PFSK-1 (cell line): Measurements from ENCODE around the gene COX14. TPM values are rescaled to one million over a fixed set of nuclear protein-coding genes. Genes with fewer than 3 reads are reported as not detected.

Experiments used
- FOXP2 ChIP-seq: optimal IDR thresholded peaks from 2 replicates; pipeline ENCODE3; 2011; ENCODE audit warnings: borderline replicate concordance, control low read depth, inconsistent platforms; ENCODE audit not compliant: insufficient read depth; ENCODE audit errors: extremely low read length, extremely low read depth
- POLR2AphosphoS5 ChIP-seq: IDR thresholded peaks from 2 replicates; pipeline ENCODE4 v1.6.1; 2012; ENCODE audit warnings: low read depth, mild to moderate bottlenecking, control low read depth, low read length, moderate library complexity
- SIN3A ChIP-seq: IDR thresholded peaks from 2 replicates; pipeline ENCODE4 v1.6.1; 2012; ENCODE audit warnings: mild to moderate bottlenecking, low read length, moderate library complexity, borderline replicate concordance; ENCODE audit not compliant: insufficient read depth
- TAF1 ChIP-seq: IDR thresholded peaks from 2 replicates; pipeline ENCODE4 v1.6.1; 2012; ENCODE audit warnings: low read length, control low read depth, borderline replicate concordance; ENCODE audit not compliant: insufficient read depth
- polyA plus RNA-seq: library from polyadenylated mRNA; unstranded; fragments of >200 nt; gene quantifications from one replicate; pipeline ENCODE4 v1.2.1, GENCODE V29; 2012; ENCODE audit warnings: low read depth, missing spikeins; ENCODE audit not compliant: insufficient read length
- TF ChIP-seq, protein P1 (sequence below), 2 experiments: IDR thresholded peaks; 2 replicates each; pipeline versions ENCODE4 v1.6.1 to v1.8.0; 2011 to 2012; ENCODE audit warnings: low read depth in 2 of 2, low read length in 2 of 2, control low read depth in 1 of 2, inconsistent platforms in 1 of 2, mild to moderate bottlenecking in 1 of 2, moderate library complexity in 1 of 2; ENCODE audit not compliant: insufficient read depth in 1 of 2

The COX14 gene
- polyA plus RNA-seq: 72.5 TPM

DNA sequence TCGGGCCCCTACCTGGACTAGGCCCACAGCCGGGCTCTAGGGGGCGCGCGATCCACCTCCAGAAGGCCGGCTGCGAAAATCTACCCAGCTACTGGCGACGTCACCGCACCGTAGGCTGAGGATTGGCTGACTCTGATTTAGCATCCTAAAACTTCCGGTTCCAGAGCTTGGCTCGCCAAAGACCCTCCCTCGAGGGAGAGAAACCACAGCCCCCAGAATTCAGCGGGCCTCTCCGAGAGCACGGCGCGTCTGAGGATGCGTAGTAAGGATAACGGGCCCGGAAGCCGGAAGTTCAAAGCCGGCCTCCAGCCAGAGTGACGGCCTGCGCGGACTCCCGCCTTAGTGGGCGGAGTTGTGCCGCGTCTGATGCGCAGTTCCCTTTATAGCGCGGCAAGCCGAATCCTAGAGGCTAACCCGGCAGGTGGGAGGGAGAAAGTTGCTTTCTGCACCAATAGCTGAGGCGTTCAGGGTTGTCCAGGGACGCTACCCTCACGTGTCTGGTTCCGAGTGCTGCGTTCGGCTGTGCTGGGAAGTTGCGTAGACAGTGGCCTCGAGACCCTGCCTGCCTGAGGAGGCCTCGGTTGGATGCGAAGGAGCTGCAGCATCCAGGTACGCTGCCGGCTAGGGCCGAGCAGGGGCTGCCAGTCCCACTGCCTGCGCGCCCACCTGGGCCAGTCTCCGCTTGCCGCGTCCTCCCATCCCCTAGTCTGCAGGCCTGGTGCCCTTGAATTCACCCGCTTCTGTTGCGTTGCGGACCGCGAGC, at the start of gene COX14:
Gene COX14, plus strand, starts transcription at position 544 of the 763 bp plus-strand sequence. CDS start 7,808 bp downstream, outside the sequence.
- TF ChIP-seq TAF1: peak; percentile 87; the same call in 1 of the 2 replicates
- peak; percentile 92 for TF ChIP-seq POLR2AphosphoS5
- TF ChIP-seq, protein P1, sequence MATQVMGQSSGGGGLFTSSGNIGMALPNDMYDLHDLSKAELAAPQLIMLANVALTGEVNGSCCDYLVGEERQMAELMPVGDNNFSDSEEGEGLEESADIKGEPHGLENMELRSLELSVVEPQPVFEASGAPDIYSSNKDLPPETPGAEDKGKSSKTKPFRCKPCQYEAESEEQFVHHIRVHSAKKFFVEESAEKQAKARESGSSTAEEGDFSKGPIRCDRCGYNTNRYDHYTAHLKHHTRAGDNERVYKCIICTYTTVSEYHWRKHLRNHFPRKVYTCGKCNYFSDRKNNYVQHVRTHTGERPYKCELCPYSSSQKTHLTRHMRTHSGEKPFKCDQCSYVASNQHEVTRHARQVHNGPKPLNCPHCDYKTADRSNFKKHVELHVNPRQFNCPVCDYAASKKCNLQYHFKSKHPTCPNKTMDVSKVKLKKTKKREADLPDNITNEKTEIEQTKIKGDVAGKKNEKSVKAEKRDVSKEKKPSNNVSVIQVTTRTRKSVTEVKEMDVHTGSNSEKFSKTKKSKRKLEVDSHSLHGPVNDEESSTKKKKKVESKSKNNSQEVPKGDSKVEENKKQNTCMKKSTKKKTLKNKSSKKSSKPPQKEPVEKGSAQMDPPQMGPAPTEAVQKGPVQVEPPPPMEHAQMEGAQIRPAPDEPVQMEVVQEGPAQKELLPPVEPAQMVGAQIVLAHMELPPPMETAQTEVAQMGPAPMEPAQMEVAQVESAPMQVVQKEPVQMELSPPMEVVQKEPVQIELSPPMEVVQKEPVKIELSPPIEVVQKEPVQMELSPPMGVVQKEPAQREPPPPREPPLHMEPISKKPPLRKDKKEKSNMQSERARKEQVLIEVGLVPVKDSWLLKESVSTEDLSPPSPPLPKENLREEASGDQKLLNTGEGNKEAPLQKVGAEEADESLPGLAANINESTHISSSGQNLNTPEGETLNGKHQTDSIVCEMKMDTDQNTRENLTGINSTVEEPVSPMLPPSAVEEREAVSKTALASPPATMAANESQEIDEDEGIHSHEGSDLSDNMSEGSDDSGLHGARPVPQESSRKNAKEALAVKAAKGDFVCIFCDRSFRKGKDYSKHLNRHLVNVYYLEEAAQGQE (IDR thresholded peaks at IDR 0.05; ENCODE audit: insufficient read depth in 1 of 2, low read depth in 2 of 2, low read length in 2 of 2): no peak
- peak; percentile 56 for TF ChIP-seq FOXP2
- TF ChIP-seq SIN3A: peak; percentile 90; the same call in 1 of the 2 replicates

DNA sequence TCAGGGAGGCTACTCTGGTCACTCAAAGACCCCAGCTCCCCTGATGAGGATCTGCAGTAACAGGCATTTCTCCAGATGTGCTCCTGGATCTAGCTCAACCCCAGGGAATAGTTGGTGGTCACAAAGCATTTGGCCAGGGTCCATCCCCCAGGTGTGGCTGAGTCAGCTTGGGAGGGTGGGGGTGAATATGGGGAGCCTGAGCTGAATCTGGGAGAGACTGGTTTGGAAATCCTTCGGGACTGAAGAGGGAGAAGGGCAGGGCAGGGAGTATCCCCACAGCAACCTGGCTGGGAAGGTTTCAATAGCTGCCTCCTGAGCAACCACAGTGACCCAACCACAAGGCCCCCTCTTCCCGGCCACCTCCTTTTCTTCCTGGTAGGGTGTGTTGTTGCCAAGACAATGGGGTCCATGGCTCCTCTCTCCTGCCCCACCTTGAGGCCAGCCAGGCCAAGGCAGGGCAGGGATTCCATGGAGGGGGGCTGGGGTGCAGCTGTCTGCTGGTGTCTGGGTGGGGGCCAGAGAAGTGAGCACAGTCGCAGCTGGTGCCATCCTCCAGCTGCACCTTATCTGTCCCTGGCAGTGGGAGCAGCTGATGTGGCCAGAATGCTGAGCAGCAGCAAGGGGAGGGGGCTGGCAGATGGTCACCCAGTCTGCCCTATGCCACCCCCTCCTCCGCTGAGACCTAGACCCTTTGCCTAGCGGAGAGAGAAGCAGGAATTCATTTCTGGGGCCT, 49.1 kb upstream of the COX14 start:
- TF ChIP-seq, protein P1 (IDR thresholded peaks at IDR 0.05; ENCODE audit: insufficient read depth in 1 of 2, low read depth in 2 of 2, low read length in 2 of 2): no peak
- TF ChIP-seq SIN3A: no peak
- TF ChIP-seq FOXP2: no peak
- TF ChIP-seq TAF1: no peak
- no peak for TF ChIP-seq POLR2AphosphoS5

DNA sequence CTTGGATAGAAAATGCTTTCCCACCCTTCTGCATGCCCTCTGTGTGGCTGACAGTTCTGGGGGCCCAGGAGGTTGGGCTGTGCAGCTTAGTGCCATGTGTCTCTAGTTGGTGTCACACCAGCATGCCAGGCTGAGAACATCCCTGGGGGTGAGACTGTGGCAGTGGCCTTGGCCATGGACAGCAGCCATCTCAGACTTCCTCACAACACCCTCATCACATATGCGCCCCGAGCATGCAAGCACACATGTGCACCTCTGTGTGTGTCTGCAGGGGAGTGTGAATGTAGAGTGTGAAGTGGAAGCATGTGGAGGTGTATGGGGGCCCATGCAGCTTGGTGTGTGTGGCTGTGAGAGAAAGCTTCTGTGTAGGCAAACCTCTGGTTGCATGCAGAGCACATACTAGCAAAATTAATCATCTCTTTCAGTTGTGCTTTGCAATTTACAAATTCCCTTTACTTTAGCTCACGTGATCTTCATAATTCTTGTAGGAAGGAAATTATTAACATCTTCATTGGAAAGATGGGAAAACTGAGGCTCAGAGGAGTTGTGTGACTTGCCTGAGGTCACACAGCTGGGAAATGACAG, 46.2 kb upstream of the COX14 start:
- TF ChIP-seq, protein P1 (IDR thresholded peaks at IDR 0.05; ENCODE audit: insufficient read depth in 1 of 2, low read depth in 2 of 2, low read length in 2 of 2): no peak
- TF ChIP-seq SIN3A: no peak
- TF ChIP-seq TAF1: no peak
- TF ChIP-seq FOXP2: no peak
- no peak for TF ChIP-seq POLR2AphosphoS5

DNA sequence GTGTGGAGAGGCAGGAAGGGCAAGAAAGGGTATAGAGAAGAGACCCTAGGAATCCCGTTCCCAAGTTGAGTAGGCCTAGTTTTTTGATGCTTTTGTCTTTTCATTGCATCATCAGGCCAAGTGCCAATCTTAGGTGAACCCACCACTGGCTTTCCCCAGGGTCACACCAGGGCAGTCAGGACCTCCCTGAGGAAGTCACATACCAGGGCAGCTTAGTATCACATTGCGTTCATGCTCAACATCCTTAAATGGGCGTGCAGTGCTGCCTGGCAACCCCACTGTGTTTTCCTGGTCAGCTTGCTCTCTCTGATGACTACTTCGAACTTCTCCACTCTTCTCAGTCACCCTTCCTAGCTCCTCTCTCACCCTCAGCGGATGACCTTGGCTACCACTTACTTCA, 45.6 kb upstream of the COX14 start:
- no peak for TF ChIP-seq FOXP2
- no peak for TF ChIP-seq POLR2AphosphoS5
- TF ChIP-seq SIN3A: no peak
- TF ChIP-seq, protein P1 (IDR thresholded peaks at IDR 0.05; ENCODE audit: insufficient read depth in 1 of 2, low read depth in 2 of 2, low read length in 2 of 2): no peak
- no peak for TF ChIP-seq TAF1
